SH-SY5Y (cell line): ENCODE measurements around the gene DHRS3.

Experiments used
- GATA2 ChIP-seq: IDR thresholded peaks from 2 replicates; pipeline ENCODE4 v1.6.1; 2011; ENCODE audit warnings: mild to moderate bottlenecking, low read depth, low read length
- GATA3 ChIP-seq: IDR thresholded peaks from 2 replicates; pipeline ENCODE4 v1.6.1; 2011; ENCODE audit warnings: low read depth, mild to moderate bottlenecking, low read length, moderate library complexity

DNA sequence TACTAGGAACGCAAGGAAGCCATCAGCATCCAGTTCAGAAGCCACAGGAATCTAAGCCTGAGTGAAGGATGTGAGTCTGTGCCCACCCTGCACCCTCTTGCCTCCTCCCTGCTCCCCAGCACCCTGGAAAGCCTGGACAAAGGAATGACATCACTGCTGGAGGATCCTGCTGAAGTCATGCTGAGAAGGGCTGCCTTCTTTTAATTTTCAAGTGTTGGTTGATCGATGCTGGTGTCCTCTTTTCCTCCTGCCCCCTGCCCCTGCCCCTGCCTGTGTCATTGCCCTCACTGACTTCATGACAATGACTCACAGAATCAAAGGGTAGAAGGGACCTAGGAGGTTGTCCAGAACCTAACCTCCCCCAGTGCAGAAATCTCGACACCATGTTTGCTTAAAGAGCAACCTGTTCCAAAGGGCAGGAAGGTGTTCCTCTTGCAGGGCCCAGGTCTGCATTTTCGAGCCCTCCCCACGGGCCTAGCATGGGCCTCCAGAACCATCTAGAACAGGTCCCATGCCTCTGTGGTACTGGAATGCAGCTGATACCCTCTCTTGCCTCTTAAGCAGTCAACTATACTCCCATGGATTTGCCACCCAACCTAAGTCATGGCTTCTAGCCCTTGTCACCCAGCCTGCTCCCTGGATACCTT is 9.6 kb downstream of the DHRS3 start:
- TF ChIP-seq GATA3 (no peak), GATA2 (no peak)
